GM23248 (cell line): Measurements from ENCODE around the gene VWA5B2.

Source experiments
- EZH2 ChIP-seq: fragments of 200-600 bp; sonication (generic); IDR thresholded peaks from 2 replicates; pipeline ENCODE4 v1.6.1; 2018; ENCODE audit warnings: antibody characterized with exemption, mild to moderate bottlenecking; ENCODE audit not compliant: insufficient read depth, poor library complexity, severe bottlenecking
- EZH2phosphoT487 ChIP-seq: fragments of 200-600 bp; sonication (generic); IDR thresholded peaks from 2 replicates; pipeline ENCODE4 v1.6.1; 2018; ENCODE audit warnings: antibody characterized with exemption, moderate library complexity, mild to moderate bottlenecking, low read depth; ENCODE audit not compliant: insufficient read depth

DNA sequence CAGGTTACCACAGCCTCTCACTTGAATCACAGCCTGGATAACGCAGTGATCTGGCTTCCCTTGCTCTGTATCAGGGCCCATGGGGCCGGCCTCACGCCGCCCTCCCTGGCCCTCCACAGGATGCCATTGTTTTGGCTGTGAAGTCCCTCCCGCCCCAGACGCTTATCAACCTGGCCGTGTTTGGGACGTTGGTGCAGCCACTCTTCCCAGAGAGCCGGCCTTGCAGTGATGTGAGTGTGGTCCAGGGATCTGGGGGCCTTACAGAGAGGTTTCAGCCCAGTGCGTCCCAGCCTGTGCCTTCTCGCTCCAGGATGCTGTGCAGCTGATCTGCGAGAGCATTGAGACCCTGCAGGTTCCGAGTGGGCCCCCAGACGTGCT is 6.6 kb downstream of the VWA5B2 start:
- TF ChIP-seq EZH2phosphoT487, result no peak
- no peak for TF ChIP-seq EZH2
